ENCODE results near the gene CPNE6. TPM values are rescaled to one million over a fixed set of nuclear protein-coding genes. Genes with fewer than 3 reads are reported as not detected.

Gene CPNE6
- total and polyA plus RNA-seq, 2 of the 8 experiments (the other 6 are each of a cell fraction or from before 2014, with no cell fraction given): 0.05 TPM; not detected in 1

GRCh38 chr14:24088095-24088494 lies 16.7 kb downstream of the CPNE6 start:
- Histone ChIP-seq H3K18ac (ENCODE audit: extremely low read depth, low read length) (no peak overlapping the region), H3K79me1 (ENCODE audit: low read depth, low read length) (no peaks in the 10 kb centered on the region), H3K56ac (replicated peaks; ENCODE audit: insufficient read length, low read depth, low read length) (no peak overlapping the region), H4K20me1 (replicated peaks in 1 of 2; ENCODE audit: control insufficient read depth in 1 of 2, insufficient read depth in 2 of 2, low read length in 2 of 2) (no peaks in the 10 kb centered on the region), H3K27me3 (replicated peaks in 1 of 4; ENCODE audit: control insufficient read depth in 3 of 4, extremely low read depth in 1 of 4, insufficient read depth in 3 of 4, low read length in 3 of 4) (no peaks in the 10 kb centered on the region; a peak in 1 of 7 replicates), H2BK120ac (replicated peaks; ENCODE audit: low read depth, low read length) (no peak overlapping the region), H2BK12ac (ENCODE audit: low read depth, low read length) (peak overlapping the region; percentile 10; the same call in 1 of the 2 replicates), H3K23ac (ENCODE audit: insufficient read length) (no peak overlapping the region), H4K5ac (ENCODE audit: insufficient read length, low read depth, low read length) (no peak overlapping the region), H3K9me3 (ENCODE audit: insufficient read depth in 2 of 2, low read depth in 1 of 2, low read length in 1 of 2) (no peaks in the 10 kb centered on the region), H4K8ac (ENCODE audit: extremely low read depth, insufficient read depth, low read length) (no peak overlapping the region), H3K4me2 (ENCODE audit: insufficient read depth in 1 of 2, low read depth in 2 of 2, low read length in 2 of 2) (no peak overlapping the region), H4K91ac (replicated peaks; ENCODE audit: insufficient read length, low read length) (no peak overlapping the region), H2BK20ac (ENCODE audit: low read length) (no peak overlapping the region), H3K36me3 (ENCODE audit: control insufficient read depth in 2 of 4, insufficient read depth in 4 of 4, low read length in 3 of 4) (no peaks in the 10 kb centered on the region), H3K14ac (ENCODE audit: insufficient read length) (no peak overlapping the region), H3K9ac (replicated peaks in 1 of 4; ENCODE audit: extremely low read depth in 1 of 4, low read depth in 3 of 4, low read length in 3 of 4) (no peak overlapping the region), H2AK5ac (ENCODE audit: low read depth, low read length) (no peak overlapping the region), H3K27ac (ENCODE audit: low read depth, low read length) (no peak overlapping the region), H3K4me3 (ENCODE audit: extremely low read depth in 1 of 4, insufficient read depth in 2 of 4, low read depth in 3 of 4, low read length in 4 of 4) (no peak overlapping the region), H2BK15ac (ENCODE audit: low read length) (0 out of 2 replicates have a peak overlapping the region, but pooled peaks have one; percentile 1), H3K23me2 (ENCODE audit: low read depth, low read length) (no peaks in the 10 kb centered on the region), H3K79me2 (ENCODE audit: control insufficient read depth in 1 of 2, insufficient read depth in 2 of 2, low read length in 2 of 2) (no peaks in the 10 kb centered on the region), H2AFZ (ENCODE audit: low read length) (no peak overlapping the region), H2BK5ac (ENCODE audit: low read depth, low read length) (no peak overlapping the region), H3K4ac (replicated peaks; ENCODE audit: insufficient read length, low read depth, low read length) (no peak overlapping the region), H3K4me1 (replicated peaks in 1 of 4; ENCODE audit: control insufficient read depth in 3 of 4, insufficient read depth in 4 of 4, low read length in 3 of 4) (peaks cover 0 to 2% (median under 1%) of the 10 kb centered on the region in 4 experiments; a peak in 2 of 7 replicates)
- DNase-seq (ENCODE audit: low read depth in 1 of 2, low spot score in 2 of 2) (no peak), FAIRE-seq (no peak)
- CTCF ChIA-PET (ENCODE audit: partially characterized antibody): interaction anchor here (0.6 to 12.8 kb wide), 7 partner anchors 11 to 721 kb away, joined by 3 to 316 read pairs (median 5); partner anchors contain the start of genes CARMIL3, CPNE6 and PSME1
- POLR2A ChIA-PET (ENCODE audit: partially characterized antibody): interaction anchor here (1.3 to 23.9 kb wide), 3 partner anchors 15 to 27 kb away, joined by 3 to 626 read pairs (median 259); partner anchors contain the start of gene CPNE6
- WGBS, 2 experiments (ENCODE audit: extremely low coverage in 1 of 2, insufficient coverage in 1 of 2, insufficient read length in 1 of 2, insufficient replicate concordance in 2 of 2, low coverage in 1 of 2, low lambda C conversion rate in 2 of 2, missing lambda C conversion rate in 1 of 2): 89% methylated on average over 2 of the region's 2 CpGs; no CpG with 5 or more reads in 1 of the 2 experiments
- TF ChIP-seq TCF12 (IDR thresholded peaks at IDR 0.05; ENCODE audit: low read depth, low read length) (no peak), GTF2F1 (IDR thresholded peaks at IDR 0.05; ENCODE audit: borderline replicate concordance, low read depth, low read length) (no peak), SP4 (IDR thresholded peaks at IDR 0.05; ENCODE audit: low read length) (no peak), HDAC6 (IDR thresholded peaks at IDR 0.05; ENCODE audit: low read depth, low read length) (no peak), CHD2 (IDR thresholded peaks at IDR 0.05; ENCODE audit: low read length) (no peak), POLR2A (IDR thresholded peaks at IDR 0.05; ENCODE audit: control extremely low read depth in 1 of 2, low read depth in 2 of 2, low read length in 2 of 2) (no peak), PHF8 (conservative IDR thresholded peaks at IDR 0.05; ENCODE audit: low read depth, low read length) (no peak), SP2 (IDR thresholded peaks at IDR 0.05; ENCODE audit: low read length) (no peak), JUND (IDR thresholded peaks at IDR 0.05; ENCODE audit: low read length) (no peak)

Measured in H1 (cell line).